Naive B cell (primary cell): ENCODE measurements around the gene MRPL27. TPM values are rescaled to one million over a fixed set of nuclear protein-coding genes. Genes with fewer than 3 reads are reported as not detected.
"Not testable (repeated sequence)": the region's sequence is repeated elsewhere in the genome, so short reads cannot be mapped to it uniquely, and the experiment has no call there.

Experiments
- ATAC-seq, 2 donors: fragments of 150-1000 bp; cut with Tn5 transposase; 2 replicates each; pipeline ENCODE4 v1.10.0; 2021; ENCODE audit warnings: low read depth in 2 of 2, mild to moderate bottlenecking in 2 of 2, moderate library complexity in 2 of 2
- DNase-seq: peaks from one replicate; pipeline ENCODE4 v3.0.0; 2022
- H3K27ac Mint-ChIP-seq, 6 donors: one replicate each; pipeline ENCODE4 v1.8.0; 2020 to 2022; ENCODE audit warnings: mild to moderate bottlenecking in 6 of 6, mixed read lengths in 6 of 6, moderate library complexity in 5 of 6, inconsistent platforms in 2 of 6
- H3K27me3 Mint-ChIP-seq, 3 donors: one replicate each; pipeline ENCODE4 v1.8.0; 2021 to 2022; ENCODE audit warnings: mixed read lengths in 3 of 3, mild to moderate bottlenecking in 1 of 3
- H3K36me3 Mint-ChIP-seq, 2 donors: one replicate each; pipeline ENCODE4 v1.8.0; 2020 to 2022; ENCODE audit warnings: mixed read lengths in 2 of 2, inconsistent platforms in 1 of 2, mild to moderate bottlenecking in 1 of 2
- H3K4me1 Mint-ChIP-seq, 3 donors: one replicate each; pipeline ENCODE4 v1.8.0; 2020 to 2022; ENCODE audit warnings: mixed read lengths in 3 of 3, inconsistent platforms in 1 of 3, mild to moderate bottlenecking in 1 of 3, moderate library complexity in 1 of 3
- H3K4me3 Mint-ChIP-seq, 8 donors: one replicate each; pipeline ENCODE4 v1.8.0; 2020 to 2022; ENCODE audit warnings: mild to moderate bottlenecking in 8 of 8, mixed read lengths in 8 of 8, moderate library complexity in 8 of 8, inconsistent platforms in 2 of 8
- H3K9me3 Mint-ChIP-seq, 7 donors: one replicate each; pipeline ENCODE4 v1.8.0; 2020 to 2022; ENCODE audit warnings: mixed read lengths in 7 of 7, mild to moderate bottlenecking in 5 of 7, inconsistent platforms in 2 of 7, moderate library complexity in 1 of 7
- polyA plus RNA-seq, 6 donors: library from polyadenylated mRNA; unstranded; fragments of 300-500 nt; fragmentation: Illumina TruSeq; gene quantifications; one replicate each; pipeline ENCODE4 v1.2.3, GENCODE V29; 2021; ENCODE audit warnings: low read depth in 6 of 6

The MRPL27 gene
- polyA plus RNA-seq = 10 to 100 TPM; 46.6 to 62.9 (median 50.4) TPM

DNA sequence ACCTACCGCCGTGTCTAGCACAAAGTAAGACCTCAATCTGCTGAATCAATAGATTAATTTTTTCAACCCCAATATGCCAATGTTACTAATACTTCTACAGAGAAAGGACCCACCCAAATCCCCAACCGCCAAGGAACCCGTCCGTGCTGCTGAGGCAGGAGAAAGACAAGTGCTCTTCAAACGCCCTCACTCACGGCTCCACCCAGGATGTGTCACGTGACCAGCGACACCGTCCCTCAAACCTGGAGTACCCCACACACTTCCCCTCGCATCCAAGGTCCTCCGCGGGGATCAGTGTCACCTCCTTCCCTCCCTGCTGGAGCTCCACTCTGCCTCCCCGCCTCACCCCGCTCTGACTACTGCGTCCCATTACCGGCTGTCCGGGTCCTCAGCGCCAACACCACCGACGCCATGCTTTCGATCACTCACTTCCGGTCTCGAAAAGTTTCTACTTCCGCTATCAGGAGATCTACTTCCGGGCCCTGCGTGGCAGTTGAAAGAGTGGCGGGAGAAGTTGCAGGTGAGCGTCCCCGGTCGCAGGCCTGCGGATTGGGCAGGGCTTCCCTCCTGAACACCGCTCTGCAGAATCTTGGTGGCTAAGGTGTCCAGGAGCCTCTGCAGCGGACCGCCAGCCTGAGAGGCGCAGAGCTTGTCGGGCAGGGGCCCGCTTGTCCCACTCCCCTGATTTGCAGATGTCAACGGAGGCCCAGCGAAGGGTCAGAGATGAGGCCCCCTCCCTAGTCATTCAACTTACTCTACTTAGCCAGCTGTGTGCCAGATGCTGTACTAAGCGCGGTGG lies at the start of gene MRPL27, which contains the start of gene EME1:
TSS of gene MRPL27 (minus strand) at position 427 of the 799 bp plus-strand sequence. CDS start at position 413, 14 bp downstream.
TSS of gene EME1 (plus strand) at position 472 of the 799 bp plus-strand sequence. CDS start 1,980 bp downstream, outside the sequence.
- H3K4me1 Mint-ChIP-seq = peaks cover 20 to 32% (median 24%) of the 10 kb centered on the region in 3 donors
- H3K36me3 Mint-ChIP-seq = peaks cover 8 to 13% of the 10 kb centered on the region in 2 donors
- no peaks in the 10 kb centered on the region for H3K9me3 Mint-ChIP-seq
- ATAC-seq (peak; percentile 96), DNase-seq (peak; percentile 90)
- no peaks in the 10 kb centered on the region for H3K27me3 Mint-ChIP-seq
- peak within 1 kb of the TSS; percentile 91 to 100 (median 98) for H3K4me3 Mint-ChIP-seq
- peak within 1 kb of the TSS; percentile 99 to 100 (median 100) for H3K27ac Mint-ChIP-seq

DNA sequence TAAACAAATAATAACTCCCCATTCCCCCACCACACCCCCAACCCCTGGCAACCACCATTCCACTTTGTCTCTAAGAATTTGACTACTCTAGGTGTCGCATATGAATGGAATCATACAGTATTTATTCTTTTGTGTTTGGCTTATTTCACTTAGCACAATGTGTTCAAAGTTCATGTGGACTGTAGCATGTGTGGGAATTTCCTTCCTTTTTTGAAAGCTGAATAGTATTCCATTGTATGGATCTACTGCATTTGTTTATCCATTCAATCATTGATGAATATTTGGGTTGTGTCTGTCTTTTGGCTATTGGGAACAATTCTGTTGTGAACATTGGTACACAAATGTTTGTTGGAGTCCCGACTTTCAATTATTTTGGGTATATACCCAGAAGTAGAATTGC lies 49.8 kb upstream of the MRPL27 start:
- DNase-seq (no peak), ATAC-seq (no peak)
- H3K27me3 Mint-ChIP-seq = no peaks in the 10 kb centered on the region
- peaks cover 6 to 9% of the 10 kb centered on the region in 2 donors for H3K36me3 Mint-ChIP-seq
- peaks cover 4 to 8% (median 5%) of the 10 kb centered on the region in 7 donors for H3K9me3 Mint-ChIP-seq
- peak overlapping the region in 2 of 8 donors; percentile 65 to 85 for H3K4me3 Mint-ChIP-seq
- H3K4me1 Mint-ChIP-seq = peaks cover 15 to 55% (median 27%) of the 10 kb centered on the region in 3 donors
- H3K27ac Mint-ChIP-seq = peak overlapping the region in 1 of 6 donors; percentile 89

DNA sequence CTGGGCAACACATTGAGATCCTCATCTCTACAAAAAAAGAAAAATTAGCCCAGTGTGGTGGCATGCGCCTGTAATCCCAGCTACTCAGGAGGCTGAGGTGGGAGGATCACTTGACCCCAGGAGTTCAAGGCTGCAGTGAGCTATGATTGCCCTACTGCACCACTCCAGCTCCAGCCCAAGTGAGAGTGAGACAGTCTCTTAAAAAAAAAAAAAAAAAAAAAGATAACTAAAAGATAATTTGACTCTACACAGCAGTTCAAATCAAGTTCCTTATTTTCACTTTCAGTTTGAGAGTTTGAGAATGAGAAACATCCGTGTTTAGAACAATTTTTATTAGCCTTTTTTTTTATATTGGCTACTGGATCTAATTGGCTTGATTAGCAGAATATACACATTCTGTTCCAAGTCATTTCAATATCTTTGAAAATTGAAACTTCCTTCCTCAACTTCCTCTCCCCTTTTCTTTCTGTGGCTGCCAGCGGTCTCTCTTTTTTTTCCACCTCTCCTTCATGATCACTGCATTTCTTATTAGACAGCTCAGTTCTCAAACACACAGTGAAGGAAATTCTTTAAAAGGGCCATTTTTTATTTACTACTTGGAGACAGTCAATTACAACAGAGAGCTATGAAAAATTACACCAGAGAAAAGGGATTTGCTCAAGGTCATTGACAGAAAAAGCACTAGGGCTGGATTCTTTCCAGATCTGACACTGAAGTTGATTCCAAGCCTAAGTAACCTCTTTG lies 48.5 kb upstream of the MRPL27 start:
- Mint-ChIP-seq H3K9me3 (peaks cover 4 to 8% (median 5%) of the 10 kb centered on the region in 7 donors), H3K36me3 (peaks cover 6 to 9% of the 10 kb centered on the region in 2 donors), H3K27ac (peak overlapping the region; percentile 89 to 96 (median 92)), H3K4me1 (peaks cover 8 to 42% (median 16%) of the 10 kb centered on the region in 3 donors), H3K27me3 (peaks cover 0 to 4% (median 0%) of the 10 kb centered on the region in 3 donors), H3K4me3 (peak overlapping the region; percentile 51 to 88 (median 82))
- DNase-seq (peak; percentile 39), ATAC-seq (peak; percentile 42 to 45)

DNA sequence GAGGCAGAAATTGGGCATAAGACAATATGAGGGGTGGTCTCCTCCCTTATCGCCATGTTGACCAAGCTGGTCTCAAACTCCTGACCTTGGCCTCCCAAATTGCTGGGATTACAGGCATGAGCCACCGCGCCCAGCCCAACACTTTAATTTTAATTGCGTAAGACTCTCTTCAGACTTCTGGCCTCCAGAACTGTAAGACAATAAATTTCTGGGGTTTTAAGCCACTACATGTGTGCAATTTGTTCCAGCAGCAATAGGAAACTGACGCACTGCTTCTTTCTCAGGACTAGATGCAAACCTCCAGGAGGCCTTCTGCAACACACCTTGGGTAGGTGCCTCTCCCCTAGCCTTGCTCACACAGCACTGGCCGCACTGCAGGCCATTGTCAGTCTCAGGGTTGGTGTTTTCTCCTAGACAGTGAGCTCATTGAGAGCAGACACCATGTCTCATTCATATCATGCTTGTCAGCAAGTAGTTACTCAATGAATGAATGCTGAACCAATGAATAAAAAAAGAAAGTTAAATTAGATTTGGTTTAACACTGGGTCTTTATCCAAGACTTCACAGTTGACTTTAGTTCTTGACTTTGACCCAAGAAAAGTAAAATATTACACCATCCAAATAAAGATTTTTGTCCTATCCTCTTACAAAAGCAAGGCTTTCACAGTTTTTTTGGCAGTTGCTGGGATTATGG lies 47.6 kb upstream of the MRPL27 start:
- Mint-ChIP-seq H3K27ac (peak overlapping the region in 3 of 6 donors; percentile 91 to 96 (median 94)), H3K9me3 (peaks cover 4 to 8% (median 5%) of the 10 kb centered on the region in 7 donors), H3K4me3 (peak overlapping the region in 3 of 8 donors; percentile 64 to 84 (median 83)), H3K36me3 (peaks cover 6 to 9% of the 10 kb centered on the region in 2 donors), H3K4me1 (peaks cover 6 to 41% (median 11%) of the 10 kb centered on the region in 3 donors), H3K27me3 (peaks cover 0 to 4% (median 0%) of the 10 kb centered on the region in 3 donors)
- DNase-seq = no peak
- no peak for ATAC-seq

DNA sequence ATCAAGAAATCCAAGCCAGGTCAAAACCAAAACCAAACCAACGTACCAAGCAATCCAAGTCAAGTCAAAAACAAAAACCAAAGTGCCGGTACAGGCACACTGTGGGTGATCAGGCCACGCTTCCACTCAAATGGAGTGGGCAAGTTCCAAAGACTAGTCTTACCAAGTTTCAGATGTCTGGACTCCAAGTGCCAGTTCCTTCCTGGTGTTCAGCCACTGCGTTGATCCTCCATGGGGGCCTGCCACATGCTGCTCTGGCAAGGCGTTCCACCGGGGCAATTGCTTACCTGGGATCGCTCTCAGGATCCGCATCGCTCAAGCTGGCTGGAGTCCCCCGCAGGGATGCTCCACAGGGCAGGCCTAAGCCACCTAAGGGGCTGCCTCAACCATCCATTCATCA lies 46.6 kb upstream of the MRPL27 start:
- H3K36me3 Mint-ChIP-seq = not testable (repeated sequence)
- H3K4me3 Mint-ChIP-seq = peak overlapping the region in 3 of 8 donors; percentile 9 to 51 (median 45)

DNA sequence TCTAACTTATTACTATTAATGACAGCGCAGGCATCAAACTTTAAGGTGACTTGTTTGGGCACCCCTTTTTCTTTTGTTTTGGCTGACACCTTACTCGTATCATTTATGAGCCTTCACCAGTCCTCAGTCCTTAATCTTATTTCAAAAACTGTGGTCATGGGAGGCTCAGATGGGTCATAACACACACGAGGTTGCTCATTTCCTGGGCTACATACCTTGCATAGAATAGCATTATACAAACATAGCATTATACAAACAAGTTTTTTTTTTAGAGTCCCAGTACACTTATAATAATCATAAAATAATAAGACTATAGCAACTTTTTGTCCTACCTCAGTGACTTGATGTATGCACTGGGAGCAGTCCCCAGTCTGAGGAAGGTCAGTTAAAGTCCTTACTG lies 41.8 kb upstream of the MRPL27 start:
- ATAC-seq (no peak), DNase-seq (no peak)
- peaks cover 0 to 10% (median 8%) of the 10 kb centered on the region in 3 donors for H3K27me3 Mint-ChIP-seq
- peaks cover 0 to 8% (median 0%) of the 10 kb centered on the region in 3 donors for H3K4me1 Mint-ChIP-seq
- peaks cover 6 to 9% of the 10 kb centered on the region in 2 donors for H3K36me3 Mint-ChIP-seq
- H3K9me3 Mint-ChIP-seq = peaks cover 5 to 10% (median 6%) of the 10 kb centered on the region in 7 donors
- H3K4me3 Mint-ChIP-seq = no peak overlapping the region
- H3K27ac Mint-ChIP-seq = no peak overlapping the region

More for the DNA sequence above, 46.6 kb upstream of the MRPL27 start:
- not testable (repeated sequence) for H3K27ac Mint-ChIP-seq, H3K27me3 Mint-ChIP-seq, H3K9me3 Mint-ChIP-seq, ATAC-seq, DNase-seq
- peaks cover 5 to 34% (median 10%) of the 10 kb centered on the region in 3 donors for H3K4me1 Mint-ChIP-seq

DNA sequence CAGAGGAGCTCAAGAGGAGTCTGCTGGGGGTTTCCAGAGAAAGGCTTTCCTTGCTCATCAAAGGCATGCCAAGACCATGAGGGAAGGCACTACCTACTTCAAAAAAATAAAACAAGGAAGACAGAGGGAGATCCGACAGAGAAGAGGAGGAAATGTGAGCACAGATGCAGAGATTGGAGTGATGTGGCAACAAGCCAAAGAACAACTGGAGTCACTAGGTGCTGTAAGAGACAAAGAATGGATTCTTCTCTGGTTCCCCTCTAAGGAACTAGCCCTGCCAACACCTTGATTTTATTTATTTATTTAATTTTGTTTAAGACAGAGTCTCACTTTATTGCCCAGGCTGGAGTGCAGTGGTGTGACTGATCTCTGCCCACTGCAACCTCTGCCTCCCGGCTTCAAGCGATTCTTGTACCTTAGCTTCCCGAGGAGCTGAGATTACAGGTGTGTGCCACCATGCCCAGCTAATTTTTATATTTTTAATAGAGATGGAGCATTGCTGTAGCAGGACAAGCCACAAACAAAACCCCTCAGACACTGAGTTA lies 39.3 kb upstream of the MRPL27 start:
- Mint-ChIP-seq H3K27me3 (peaks cover 0 to 10% (median 8%) of the 10 kb centered on the region in 3 donors), H3K36me3 (no peaks in the 10 kb centered on the region), H3K9me3 (peaks cover 0 to 4% (median 0%) of the 10 kb centered on the region in 7 donors), H3K27ac (no peak overlapping the region), H3K4me1 (no peaks in the 10 kb centered on the region), H3K4me3 (no peak overlapping the region)
- no peak for ATAC-seq
- DNase-seq = no peak

DNA sequence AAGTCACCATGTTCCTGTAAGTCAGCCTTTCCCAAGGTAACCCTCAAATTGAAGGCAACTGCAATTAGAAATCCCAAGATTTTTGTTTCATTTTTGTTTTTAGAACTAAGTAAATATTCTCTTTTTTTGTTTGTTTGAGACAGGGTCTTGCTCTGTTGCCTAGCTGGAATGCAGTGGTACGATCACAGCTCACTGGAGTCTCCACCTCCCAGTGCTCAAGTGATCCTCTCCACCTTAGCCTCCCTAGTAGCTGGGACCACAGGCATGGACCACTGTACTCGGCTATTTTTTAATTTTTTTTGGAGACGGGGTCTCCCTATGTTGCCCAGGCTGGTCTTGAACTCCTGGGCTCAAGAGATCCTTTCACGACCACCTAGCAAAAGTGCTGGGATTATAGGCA lies 34.9 kb upstream of the MRPL27 start:
- Mint-ChIP-seq H3K36me3 (no peaks in the 10 kb centered on the region), H3K4me1 (peaks cover 0 to 5% (median 0%) of the 10 kb centered on the region in 3 donors), H3K9me3 (peaks cover 0 to 4% (median 0%) of the 10 kb centered on the region in 7 donors), H3K4me3 (no peak overlapping the region), H3K27me3 (peaks cover 12 to 39% (median 28%) of the 10 kb centered on the region in 3 donors), H3K27ac (peak overlapping the region in 1 of 6 donors; percentile 49)
- ATAC-seq = no peak
- DNase-seq = no peak

DNA sequence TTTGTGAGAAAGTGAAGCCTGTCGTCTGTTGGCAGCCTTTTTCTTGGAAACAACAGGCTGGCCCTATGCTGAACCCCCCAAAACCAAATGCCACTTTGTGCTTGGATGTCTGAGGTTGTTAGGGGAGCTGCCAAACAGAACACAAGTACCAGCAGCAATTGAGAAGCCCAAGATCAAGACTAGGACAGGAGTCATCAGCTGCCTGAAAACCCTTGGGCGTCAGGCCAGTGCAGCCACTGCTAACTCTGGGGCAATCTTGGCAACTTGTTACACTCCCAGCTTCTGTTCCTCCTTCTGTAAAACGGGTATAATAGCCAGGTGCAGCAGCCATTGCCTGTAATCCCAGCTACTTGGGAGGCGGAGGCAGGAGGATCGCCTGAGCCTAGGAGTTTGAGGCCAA lies 33.6 kb upstream of the MRPL27 start:
- no peaks in the 10 kb centered on the region for H3K36me3 Mint-ChIP-seq

DNA sequence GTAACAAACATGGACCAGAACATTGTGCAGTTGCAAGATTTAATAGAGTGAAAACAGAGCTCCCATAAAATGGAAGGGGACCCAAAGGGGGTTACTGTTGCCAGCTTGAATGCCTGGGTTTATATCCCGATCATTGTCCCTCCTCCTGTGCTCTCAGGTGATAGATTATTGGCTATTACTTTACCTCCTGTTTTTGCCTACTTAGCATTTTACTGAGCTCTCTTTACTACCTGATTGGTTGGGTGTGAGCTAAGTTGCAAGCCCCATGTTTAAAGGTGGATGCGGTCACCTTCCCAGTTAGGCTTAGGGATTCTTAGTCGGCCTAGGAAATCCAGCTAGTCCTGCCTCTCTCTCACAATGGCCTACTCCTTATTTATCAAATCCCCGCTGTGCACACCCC lies 32.4 kb upstream of the MRPL27 start:
- not testable (repeated sequence) for ATAC-seq, H3K4me3 Mint-ChIP-seq

More for the DNA sequence above, 33.6 kb upstream of the MRPL27 start:
- no peak overlapping the region for H3K4me3 Mint-ChIP-seq
- ATAC-seq (no peak), DNase-seq (no peak)
- H3K27ac Mint-ChIP-seq = no peak overlapping the region
- peaks cover 12 to 32% (median 32%) of the 10 kb centered on the region in 3 donors for H3K27me3 Mint-ChIP-seq
- H3K4me1 Mint-ChIP-seq = peaks cover 0 to 5% (median 0%) of the 10 kb centered on the region in 3 donors
- no peaks in the 10 kb centered on the region for H3K9me3 Mint-ChIP-seq

DNA sequence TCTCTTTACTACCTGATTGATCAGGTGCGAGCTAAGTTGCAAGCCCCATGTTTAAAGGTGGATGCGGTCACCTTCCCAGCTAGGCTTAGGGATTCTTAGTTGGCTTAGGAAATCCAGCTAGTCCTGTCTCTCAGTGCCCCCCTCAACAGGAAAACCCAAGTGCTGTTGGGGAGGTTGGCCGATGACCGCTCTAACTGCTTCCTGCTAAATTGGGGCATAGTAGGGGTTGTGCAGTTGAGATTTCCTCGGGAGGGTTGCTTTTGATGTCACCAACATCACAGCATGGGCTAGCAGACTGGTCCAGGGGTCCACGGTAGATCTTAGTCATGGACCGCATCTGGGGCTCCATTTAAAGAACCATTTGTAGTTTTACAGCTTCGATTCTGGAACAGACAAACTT lies 26.6 kb upstream of the MRPL27 start:
- Mint-ChIP-seq H3K4me3 (peak overlapping the region in 1 of 8 donors; percentile 44), H3K4me1 (peaks cover 26 to 30% (median 26%) of the 10 kb centered on the region in 3 donors), H3K27me3 (peaks cover 7 to 15% (median 11%) of the 10 kb centered on the region in 3 donors)
- ATAC-seq, H3K9me3 Mint-ChIP-seq, H3K27ac Mint-ChIP-seq, DNase-seq, H3K36me3 Mint-ChIP-seq: not testable (repeated sequence)

More for the DNA sequence above, 32.4 kb upstream of the MRPL27 start:
- DNase-seq, H3K4me1 Mint-ChIP-seq, H3K36me3 Mint-ChIP-seq, H3K9me3 Mint-ChIP-seq, H3K27ac Mint-ChIP-seq: not testable (repeated sequence)
- H3K27me3 Mint-ChIP-seq = peaks cover 12 to 31% (median 31%) of the 10 kb centered on the region in 3 donors

DNA sequence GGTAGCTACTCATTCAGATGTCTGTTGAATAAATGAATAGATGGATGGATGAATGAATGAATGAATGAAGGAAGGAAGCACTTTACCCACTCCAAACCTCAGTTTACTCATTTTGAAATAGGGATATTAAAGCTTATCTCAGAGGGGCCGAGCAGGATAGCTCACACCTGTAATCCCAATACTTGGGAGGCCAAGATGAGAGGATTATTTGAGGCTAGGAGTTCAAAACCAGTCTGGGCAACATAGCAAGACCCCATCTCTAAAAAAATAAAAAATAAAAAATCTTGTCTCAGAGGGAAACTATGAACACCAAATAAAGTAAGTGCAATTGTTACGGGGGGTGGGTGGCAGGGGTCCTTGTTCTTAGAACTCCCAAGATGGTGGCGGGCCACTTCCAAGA lies 25.7 kb upstream of the MRPL27 start:
- not testable (repeated sequence) for H3K27ac Mint-ChIP-seq, ATAC-seq, H3K36me3 Mint-ChIP-seq, H3K9me3 Mint-ChIP-seq, DNase-seq, H3K27me3 Mint-ChIP-seq
- peak overlapping the region in 4 of 8 donors; percentile 33 to 90 (median 70) for H3K4me3 Mint-ChIP-seq
- H3K4me1 Mint-ChIP-seq = peaks cover 28 to 34% (median 33%) of the 10 kb centered on the region in 3 donors
